Adrenal gland (tissue), 5 donors: ENCODE measurements around the gene SLC22A7.

Source experiments
- POLR2A ChIP-seq, 2 donors: fragments of 450-650 bp; IDR thresholded peaks; one replicate each; pipeline ENCODE4 v1.6.1; 2017; ENCODE audit warnings: antibody characterized with exemption in 2 of 2, mild to moderate bottlenecking in 2 of 2, moderate library complexity in 1 of 2
- TF ChIP-seq, protein P1 (sequence below), 6 experiments: fragments of 450-650 bp in 4 of 6; fragments of 200-600 bp in 2 of 6; sonication (generic) in 1 of 6; IDR thresholded peaks; 1 replicate in 5 of 6; 2 replicates in 1 of 6; pipeline versions ENCODE4 v1.5.1 to v1.8.0; 2016 to 2021; ENCODE audit warnings: antibody characterized with exemption in 6 of 6, mild to moderate bottlenecking in 2 of 6, moderate library complexity in 1 of 6
- donor health status: DM: no; HTN: no; CAD: no.

DNA sequence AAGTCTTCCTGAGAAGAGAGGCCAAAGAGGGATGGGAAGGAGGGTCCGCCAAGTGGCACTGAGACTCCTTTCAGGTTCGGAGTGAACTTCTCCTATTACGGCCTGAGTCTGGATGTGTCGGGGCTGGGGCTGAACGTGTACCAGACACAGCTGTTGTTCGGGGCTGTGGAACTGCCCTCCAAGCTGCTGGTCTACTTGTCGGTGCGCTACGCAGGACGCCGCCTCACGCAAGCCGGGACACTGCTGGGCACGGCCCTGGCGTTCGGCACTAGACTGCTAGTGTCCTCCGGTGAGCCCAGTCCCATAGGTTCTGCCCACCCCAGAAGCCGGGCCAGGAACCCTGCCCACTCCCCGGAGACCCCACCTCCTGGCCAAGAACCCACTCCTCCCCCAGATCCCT lies 4.1 kb downstream of the SLC22A7 start:
- TF ChIP-seq POLR2A (IDR thresholded peaks at IDR 0.05): no peak
- TF ChIP-seq, protein P1, sequence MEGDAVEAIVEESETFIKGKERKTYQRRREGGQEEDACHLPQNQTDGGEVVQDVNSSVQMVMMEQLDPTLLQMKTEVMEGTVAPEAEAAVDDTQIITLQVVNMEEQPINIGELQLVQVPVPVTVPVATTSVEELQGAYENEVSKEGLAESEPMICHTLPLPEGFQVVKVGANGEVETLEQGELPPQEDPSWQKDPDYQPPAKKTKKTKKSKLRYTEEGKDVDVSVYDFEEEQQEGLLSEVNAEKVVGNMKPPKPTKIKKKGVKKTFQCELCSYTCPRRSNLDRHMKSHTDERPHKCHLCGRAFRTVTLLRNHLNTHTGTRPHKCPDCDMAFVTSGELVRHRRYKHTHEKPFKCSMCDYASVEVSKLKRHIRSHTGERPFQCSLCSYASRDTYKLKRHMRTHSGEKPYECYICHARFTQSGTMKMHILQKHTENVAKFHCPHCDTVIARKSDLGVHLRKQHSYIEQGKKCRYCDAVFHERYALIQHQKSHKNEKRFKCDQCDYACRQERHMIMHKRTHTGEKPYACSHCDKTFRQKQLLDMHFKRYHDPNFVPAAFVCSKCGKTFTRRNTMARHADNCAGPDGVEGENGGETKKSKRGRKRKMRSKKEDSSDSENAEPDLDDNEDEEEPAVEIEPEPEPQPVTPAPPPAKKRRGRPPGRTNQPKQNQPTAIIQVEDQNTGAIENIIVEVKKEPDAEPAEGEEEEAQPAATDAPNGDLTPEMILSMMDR (IDR thresholded peaks at IDR 0.05): no peak
